HCT116 (cell line): ENCODE results near the gene GPHN. TPM values are rescaled to one million over a fixed set of nuclear protein-coding genes. Genes with fewer than 3 reads are reported as not detected.

Source experiments
- ATAC-seq: fragments of 200-7000 bp; cut with Tn5 transposase; 2 replicates; pipeline ENCODE4 v1.9.1; 2020; ENCODE audit warnings: mild to moderate bottlenecking, moderate library complexity
- BruUV-seq: library from RNA; stranded (reverse); fragments of 400-500 nt; replicated peaks from 2 replicates; lab custom pipeline; 2021; lab: Mats Ljungman, UMichigan
- CTCF ChIA-PET: fragments of 300-600 bp; sonication (Branson Sonifier 250); formaldehyde crosslinking; loops from one replicate; lab custom pipeline; 2021; ENCODE audit warnings: antibody characterized with exemption; lab: Charles Lee
- POLR2A ChIA-PET: fragments of 300-600, 350-600 bp; sonication (Branson Sonifier 250); formaldehyde crosslinking; loops from one replicate; lab custom pipeline; 2021; ENCODE audit warnings: antibody characterized with exemption; lab: Charles Lee
- RAD21 ChIA-PET, 2 experiments: fragments of 300-600 bp; sonication (Branson Sonifier 250); formaldehyde crosslinking; loops; one replicate each; lab custom pipeline; 2023; ENCODE audit warnings: low total read pairs in 2 of 2; ENCODE audit not compliant: uncharacterized antibody in 2 of 2, unreplicated experiment in 2 of 2, low non-redundant PET in 1 of 2; lab: Charles Lee
- DNase-seq: peaks from one replicate; pipeline ENCODE4 v3.0.0-alpha.2; 2010; ENCODE audit warnings: low read depth, low spot score
- H2AFZ ChIP-seq: fragments of 200-600 bp; shearing (Covaris generic), sonication (generic); 2 replicates; pipeline ENCODE4 v1.6.1; 2017; ENCODE audit warnings: low read depth, mixed run types, mixed read lengths, antibody characterized with exemption, low read length; ENCODE audit not compliant: poor library complexity, severe bottlenecking
- H3K27ac ChIP-seq: 2 replicates; pipeline ENCODE4 v1.5.1; 2012; ENCODE audit warnings: low read depth, low read length
- H3K27me3 ChIP-seq: fragments of 200-600 bp; sonication (generic); 2 replicates; pipeline ENCODE4 v1.6.1; 2016; ENCODE audit warnings: mixed run types, low read length, mixed read lengths; ENCODE audit not compliant: insufficient read depth
- H3K36me3 ChIP-seq, 2 experiments: fragments of 200-500 bp in 1 of 2; fragments of 200-600 bp in 1 of 2; sonication (Bioruptor generic) in 1 of 2; sonication (generic) in 1 of 2; 2 replicates each; pipeline versions ENCODE4 v1.5.1 to v1.6.1; 2014 to 2016; ENCODE audit warnings: low read length in 2 of 2, inconsistent platforms in 1 of 2, mixed read lengths in 1 of 2, mixed run types in 1 of 2; ENCODE audit not compliant: insufficient read depth in 2 of 2, control insufficient read depth in 1 of 2
- H3K4me1 ChIP-seq, 2 experiments: fragments of 200-600 bp in 1 of 2; sonication (generic) in 1 of 2; 2 replicates each; pipeline versions ENCODE4 v1.5.1 to v1.6.1; 2012 to 2017; ENCODE audit warnings: low read length in 2 of 2, inconsistent platforms in 1 of 2, mild to moderate bottlenecking in 1 of 2, mixed read lengths in 1 of 2, mixed run types in 1 of 2, moderate library complexity in 1 of 2; ENCODE audit not compliant: insufficient read depth in 2 of 2, control insufficient read depth in 1 of 2
- H3K4me2 ChIP-seq: fragments of 200-600 bp; sonication (generic); 2 replicates; pipeline ENCODE4 v1.6.1; 2017; ENCODE audit warnings: mixed run types, low read length, mixed read lengths
- H3K4me3 ChIP-seq, 2 experiments: fragments of 200-600 bp in 1 of 2; sonication (generic) in 1 of 2; replicated peaks in 1 of 2; 2 replicates each; pipeline ENCODE4 v1.5.1; 2011 to 2016; ENCODE audit warnings: low read length in 2 of 2, control low read depth in 1 of 2, low read depth in 1 of 2, mild to moderate bottlenecking in 1 of 2, mixed read lengths in 1 of 2, mixed run types in 1 of 2
- H3K79me2 ChIP-seq: fragments of 200-600 bp; sonication (generic); 2 replicates; pipeline ENCODE4 v1.6.1; 2017; ENCODE audit warnings: mild to moderate bottlenecking, mixed run types, low read length, moderate library complexity, mixed read lengths; ENCODE audit not compliant: insufficient read depth
- H3K9ac ChIP-seq: fragments of 200-600 bp; sonication (generic); 2 replicates; pipeline ENCODE4 v1.6.1; 2016; ENCODE audit warnings: low read length, mixed read lengths
- H3K9me2 ChIP-seq: fragments of 200-600 bp; sonication (generic), shearing (Covaris generic); 2 replicates; pipeline ENCODE4 v1.6.1; 2017; ENCODE audit warnings: mixed run types, mild to moderate bottlenecking, moderate library complexity; ENCODE audit not compliant: insufficient read depth
- H3K9me3 ChIP-seq, 2 experiments: fragments of 200-500 bp in 1 of 2; fragments of 200-600 bp in 1 of 2; sonication (Bioruptor generic) in 1 of 2; sonication (generic) in 1 of 2; 2 replicates each; pipeline ENCODE4 v1.6.1; 2014 to 2017; ENCODE audit warnings: low read length in 2 of 2, mixed read lengths in 2 of 2, inconsistent platforms in 1 of 2, low read depth in 1 of 2, mild to moderate bottlenecking in 1 of 2, mixed run types in 1 of 2, moderate library complexity in 1 of 2; ENCODE audit not compliant: control insufficient read depth in 1 of 2, insufficient read depth in 1 of 2
- H4K20me1 ChIP-seq: fragments of 200-600 bp; sonication (generic), shearing (Covaris generic); 2 replicates; pipeline ENCODE4 v1.6.1; 2017; ENCODE audit warnings: mixed run types, mild to moderate bottlenecking, moderate library complexity; ENCODE audit not compliant: insufficient read depth
- CBX3 ChIP-seq: IDR thresholded peaks from 2 replicates; pipeline ENCODE4 v1.6.1; 2012; ENCODE audit warnings: low read depth
- CTCF ChIP-seq, 3 experiments: fragments of 200-600 bp in 1 of 3; sonication (generic) in 1 of 3; IDR thresholded peaks in 2 of 3; conservative IDR thresholded peaks in 1 of 3; 2 replicates each; pipeline ENCODE4 v1.5.1; 2012 to 2017; ENCODE audit warnings: low read depth in 2 of 3, low read length in 2 of 3, antibody characterized with exemption in 1 of 3, borderline replicate concordance in 1 of 3, control low read depth in 1 of 3, mild to moderate bottlenecking in 1 of 3, mixed read lengths in 1 of 3, mixed run types in 1 of 3, moderate library complexity in 1 of 3; ENCODE audit not compliant: insufficient read depth in 1 of 3
- ELF1 ChIP-seq: IDR thresholded peaks from 2 replicates; pipeline ENCODE4 v1.6.1; 2012; ENCODE audit warnings: low read depth, borderline replicate concordance
- EZH2 ChIP-seq: fragments of 200-600 bp; sonication (generic); IDR thresholded peaks from 2 replicates; pipeline ENCODE4 v1.6.1; 2017; ENCODE audit warnings: antibody characterized with exemption, mixed run types
- EZH2phosphoT487 ChIP-seq: fragments of 200-600 bp; IDR thresholded peaks from 2 replicates; pipeline ENCODE4 v1.6.1; 2018; ENCODE audit warnings: antibody characterized with exemption, borderline replicate concordance
- FOSL1 ChIP-seq: IDR thresholded peaks from 2 replicates; pipeline ENCODE4 v1.6.1; 2012; ENCODE audit warnings: low read depth
- SIN3A ChIP-seq: IDR thresholded peaks from 2 replicates; pipeline ENCODE4 v1.6.1; 2012; ENCODE audit warnings: low read depth
- SP1 ChIP-seq: IDR thresholded peaks from 2 replicates; pipeline ENCODE4 v1.6.1; 2012; ENCODE audit warnings: low read depth
- TCF7L2 ChIP-seq: IDR thresholded peaks from 2 replicates; pipeline ENCODE4 v1.7.0; 2011; ENCODE audit warnings: borderline replicate concordance, inconsistent platforms; ENCODE audit not compliant: insufficient read depth, insufficient read length; ENCODE audit errors: extremely low read depth
- ZFX ChIP-seq: fragments of 450-650 bp; IDR thresholded peaks from 2 replicates; pipeline ENCODE4 v1.6.1; 2017
- intact Hi-C: fragments of 100-400 bp; cut with micrococcal nuclease; formaldehyde crosslinking; loops from 2 replicates; pipeline ENCODE4 v1.10.0; 2022
- total RNA-seq: library from RNA; stranded (reverse); gene quantifications from one replicate; pipeline ENCODE4 v1.2.1, GENCODE V29; 2021; ENCODE audit not compliant: unreplicated experiment

Gene GPHN
- total RNA-seq, 1 experiment from 2014 or later = 43.8 TPM

- ChIA-PET CTCF (no interaction called here), POLR2A (no interaction called here)
- Histone ChIP-seq H3K79me2 (peaks cover 73% of the 10 kb centered on the region), H3K36me3 (no peaks in the 10 kb centered on the region), H3K27me3 (no peaks in the 10 kb centered on the region), H2AFZ (no peak overlapping the region)
- no peak for TF ChIP-seq SIN3A
- TF ChIP-seq TCF7L2 = no peak
- no peak for TF ChIP-seq ZFX
- no peak for TF ChIP-seq FOSL1
- TF ChIP-seq EZH2 = no peak
- TF ChIP-seq EZH2phosphoT487 = no peak
- no peak for TF ChIP-seq SP1
- TF ChIP-seq CTCF (IDR thresholded peaks at IDR 0.05 in 2 of 3, conservative IDR thresholded peaks at IDR 0.05 in 1 of 3; ENCODE audit: borderline replicate concordance in 1 of 3, insufficient read depth in 1 of 3, low read depth in 2 of 3, low read length in 2 of 3) = no peak
- TF ChIP-seq CBX3 = no peak
- no peak for TF ChIP-seq ELF1
- TF ChIP-seq, all 23 proteins: peak for 0
- no peaks in the 10 kb centered on the region for H3K9me2 ChIP-seq
- intact Hi-C loops = no loop called here
- H4K20me1 ChIP-seq = peaks cover 4% of the 10 kb centered on the region; the same call in 1 of the 2 replicates
- H3K27ac ChIP-seq = no peak overlapping the region
- ATAC-seq (no peak), DNase-seq (no peak)
- H3K9ac ChIP-seq = no peak overlapping the region
- RAD21 ChIA-PET = no interaction called here
- BruUV-seq = no TSS peak
- H3K9me3 ChIP-seq = no peaks in the 10 kb centered on the region
- no peak overlapping the region for H3K4me3 ChIP-seq
- H3K4me1 ChIP-seq = peaks cover 0 to 5% of the 10 kb centered on the region in 2 experiments; a peak in 1 of 4 replicates
- H3K4me2 ChIP-seq = no peak overlapping the region
Observed at GRCh38 chr14:66601932-66602578, 94.1 kb downstream of the GPHN start.
